B cell (primary cell): ENCODE measurements around the gene TTLL8. TPM values are rescaled to one million over a fixed set of nuclear protein-coding genes. Genes with fewer than 3 reads are reported as not detected.

ENCODE experiments used
- ATAC-seq: fragments of 200-7000 bp; cut with Tn5 transposase; one replicate; pipeline ENCODE4 v1.10.0; 2021; ENCODE audit warnings: low read depth, mild to moderate bottlenecking, moderate number of reproducible peaks, moderate library complexity
- CTCF ChIA-PET: fragments of 350-600 bp; sonication (Branson Sonifier 250); formaldehyde crosslinking; loops from one replicate; lab custom pipeline; 2021; ENCODE audit warnings: antibody characterized with exemption, inconsistent platforms; lab: Charles Lee
- POLR2A ChIA-PET: fragments of 350-600 bp; sonication (Branson Sonifier 250); formaldehyde crosslinking; loops from one replicate; lab custom pipeline; 2021; ENCODE audit warnings: antibody characterized with exemption; lab: Charles Lee
- DNase-seq: peaks from one replicate; pipeline ENCODE4 v3.0.0; 2013
- H2AFZ ChIP-seq: 2 replicates; pipeline ENCODE4 v1.6.1; 2012; ENCODE audit warnings: mild to moderate bottlenecking, low read depth, low read length; ENCODE audit not compliant: insufficient read depth, poor library complexity, severe bottlenecking
- H3K27ac ChIP-seq, 2 donors: 1 replicate in 1 of 2; 2 replicates in 1 of 2; pipeline ENCODE4 v1.5.1; 2012 to 2013; ENCODE audit warnings: low read length in 2 of 2, mild to moderate bottlenecking in 2 of 2, moderate library complexity in 1 of 2
- H3K27me3 ChIP-seq, 4 experiments: fragments of 200-600 bp in 1 of 4; sonication (generic) in 1 of 4; replicated peaks in 1 of 4; 1 replicate in 2 of 4; 2 replicates in 2 of 4; pipeline versions ENCODE4 v1.6.1 to v1.7.0; 2013 to 2016; ENCODE audit warnings: low read length in 3 of 4, mild to moderate bottlenecking in 2 of 4, mixed read lengths in 1 of 4, moderate library complexity in 1 of 4; ENCODE audit not compliant: insufficient read depth in 4 of 4, control insufficient read depth in 3 of 4; ENCODE audit errors: control extremely low read depth in 1 of 4
- H3K36me3 ChIP-seq, 2 experiments: replicated peaks in 1 of 2; 1 replicate in 1 of 2; 2 replicates in 1 of 2; pipeline versions ENCODE4 v1.6.1 to v1.7.1; 2013; ENCODE audit warnings: low read length in 1 of 2; ENCODE audit not compliant: insufficient read depth in 2 of 2, control insufficient read depth in 1 of 2; ENCODE audit errors: control extremely low read depth in 1 of 2, extremely low read depth in 1 of 2
- H3K4me1 ChIP-seq, 2 donors: fragments of 200-600 bp in 1 of 2; sonication (generic) in 1 of 2; 1 replicate in 1 of 2; 2 replicates in 1 of 2; pipeline versions ENCODE4 v1.5.1 to v1.6.1; 2013 to 2017; ENCODE audit warnings: low read length in 2 of 2; ENCODE audit not compliant: control insufficient read depth in 2 of 2, insufficient read depth in 2 of 2
- H3K4me2 ChIP-seq: replicated peaks from 2 replicates; pipeline ENCODE3; 2012; ENCODE audit warnings: mild to moderate bottlenecking, low read depth, low read length; ENCODE audit not compliant: poor library complexity, severe bottlenecking
- H3K4me3 ChIP-seq, 5 experiments: fragments of 200-600 bp in 1 of 5; sonication (generic) in 1 of 5; 1 replicate in 3 of 5; 2 replicates in 2 of 5; pipeline versions ENCODE4 v1.5.1 to v1.7.0; 2011 to 2016; ENCODE audit warnings: low read length in 4 of 5, mild to moderate bottlenecking in 4 of 5, low read depth in 2 of 5, control low read depth in 1 of 5, moderate library complexity in 1 of 5; ENCODE audit not compliant: insufficient read depth in 1 of 5; ENCODE audit errors: control extremely low read depth in 1 of 5, extremely low read depth in 1 of 5
- H3K79me2 ChIP-seq: fragments of 200-600 bp; sonication (generic); one replicate; pipeline ENCODE4 v1.6.0; 2016; ENCODE audit warnings: low read length; ENCODE audit not compliant: control insufficient read depth, insufficient read depth
- H3K9ac ChIP-seq: fragments of 200-600 bp; sonication (generic); 2 replicates; pipeline ENCODE4 v1.6.1; 2017; ENCODE audit warnings: mild to moderate bottlenecking, low read length, moderate library complexity
- H3K9me3 ChIP-seq, 3 donors: one replicate each; pipeline versions ENCODE4 v1.6.1 to v1.7.1; 2013; ENCODE audit warnings: low read length in 2 of 3; ENCODE audit not compliant: control insufficient read depth in 2 of 3, insufficient read depth in 1 of 3; ENCODE audit errors: control extremely low read depth in 1 of 3
- H4K20me1 ChIP-seq: 2 replicates; pipeline ENCODE4 v1.6.0; 2012; ENCODE audit warnings: mild to moderate bottlenecking, low read length; ENCODE audit not compliant: insufficient read depth, control insufficient read depth, poor library complexity, severe bottlenecking
- H3K27ac Mint-ChIP-seq: one replicate; pipeline ENCODE4 v1.8.0; 2021; ENCODE audit warnings: mixed read lengths
- H3K27me3 Mint-ChIP-seq: one replicate; pipeline ENCODE4 v1.8.0; 2021; ENCODE audit warnings: mixed read lengths
- H3K4me1 Mint-ChIP-seq: one replicate; pipeline ENCODE4 v1.8.0; 2021; ENCODE audit warnings: mixed read lengths
- H3K4me3 Mint-ChIP-seq: one replicate; pipeline ENCODE4 v1.8.0; 2021; ENCODE audit warnings: mixed read lengths
- H3K9me3 Mint-ChIP-seq: one replicate; pipeline ENCODE4 v1.8.0; 2022; ENCODE audit warnings: mixed read lengths; ENCODE audit not compliant: insufficient read depth
- EZH2 ChIP-seq: IDR thresholded peaks from 2 replicates; pipeline ENCODE4 v1.6.1; 2012; ENCODE audit warnings: borderline replicate concordance, low read depth, mild to moderate bottlenecking, moderate library complexity, low read length; ENCODE audit not compliant: insufficient read depth, poor library complexity, severe bottlenecking
- WGBS: methylation state at CpG from one replicate; pipeline ENCODE4 v1.1.5; 2013; ENCODE audit warnings: missing lambda C conversion rate; ENCODE audit not compliant: insufficient coverage; 5-methylcytosine and 5-hydroxymethylcytosine counted together
- intact Hi-C: fragments of 100-400 bp; cut with micrococcal nuclease; formaldehyde crosslinking; loops from one replicate; pipeline ENCODE4 v1.10.0; 2022
- polyA plus RNA-seq: library from polyadenylated mRNA; depleted of rRNA; stranded (reverse); fragments of >200 nt; gene quantifications from 2 replicates; pipeline ENCODE4 v1.2.3, GENCODE V29; 2012
- total RNA-seq, 2 donors: library from RNA; stranded (reverse); fragments of 120-200 nt in 1 of 2; gene quantifications; 1 replicate in 1 of 2; 2 replicates in 1 of 2; pipeline versions ENCODE4 v1.2.3 to v1.2.4, GENCODE V29; 2013 to 2022
- TF ChIP-seq, protein P1 (sequence below): fragments of 200-600 bp; IDR thresholded peaks from one replicate; pipeline ENCODE4 v1.8.0; 2022; ENCODE audit warnings: antibody characterized with exemption, mild to moderate bottlenecking

Gene TTLL8
- total and polyA plus RNA-seq, 2 donors (not counting 1 experiment from before 2014, with no cell fraction given) = not detected

DNA sequence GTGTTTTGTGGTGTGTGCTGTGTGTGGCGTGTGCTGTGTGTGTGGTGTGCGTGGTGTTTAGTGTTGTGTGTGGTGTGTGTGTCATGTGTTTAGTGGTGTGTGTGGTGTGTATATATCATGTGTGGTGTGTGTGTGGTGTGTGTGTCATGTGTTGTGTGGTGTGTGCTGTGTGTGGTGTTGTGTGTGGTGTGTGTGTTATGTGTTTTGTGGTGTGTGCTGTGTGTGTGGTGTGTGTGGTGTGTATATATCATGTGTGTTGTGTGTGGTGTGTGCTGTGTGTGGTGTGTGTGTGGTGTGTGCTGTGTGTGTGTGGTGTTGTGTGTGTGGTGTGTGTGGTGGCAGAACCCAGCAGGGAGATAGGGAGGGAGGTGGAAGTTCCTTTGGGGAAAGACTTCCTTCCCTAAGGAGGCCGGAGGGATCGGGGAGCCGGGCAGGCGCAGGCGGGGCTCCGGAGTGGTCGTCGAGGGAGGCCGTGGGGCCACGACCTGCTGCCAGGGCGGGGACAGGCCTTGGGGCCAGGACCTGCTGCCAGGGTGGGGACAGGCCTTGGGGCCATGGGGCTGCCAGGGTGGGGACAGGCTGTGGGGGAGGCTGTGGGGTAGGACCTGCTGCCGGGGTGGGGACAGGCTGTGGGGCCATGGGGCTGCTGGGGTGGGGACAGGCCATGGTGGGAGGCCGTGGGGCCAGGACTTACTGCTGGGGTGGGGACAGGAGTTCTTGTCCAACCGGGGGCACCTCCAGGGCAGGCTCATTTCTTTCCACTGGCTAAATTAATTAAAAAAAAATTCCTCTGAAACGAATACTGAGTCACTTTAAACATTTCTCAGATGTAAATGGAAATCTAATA lies 82.3 kb downstream of the TTLL8 start:
- Histone ChIP-seq H3K4me1 (peaks cover 28 to 42% of the 10 kb centered on the region in 2 donors), H3K27ac (peak overlapping the region; percentile 41 to 45), H3K4me2 (peak overlapping the region; percentile 59), H3K36me3 (no peaks in the 10 kb centered on the region), H2AFZ (no peak overlapping the region), H3K9me3 (peaks cover 4 to 7% (median 5%) of the 10 kb centered on the region in 3 donors), H3K9ac (no peak overlapping the region), H3K4me3 (no peak overlapping the region), H3K79me2 (peaks cover 6% of the 10 kb centered on the region), H3K27me3 (no peaks in the 10 kb centered on the region), H4K20me1 (no peaks in the 10 kb centered on the region)
- Mint-ChIP-seq H3K4me1 (peaks cover 24% of the 10 kb centered on the region), H3K9me3 (peaks cover 8% of the 10 kb centered on the region), H3K4me3 (peak overlapping the region; percentile 4), H3K27ac (peak overlapping the region; percentile 79), H3K27me3 (peaks cover 3% of the 10 kb centered on the region)
- ATAC-seq (peak; percentile 16), DNase-seq (peak; percentile 40)
- intact Hi-C loops = loop anchor here (2.0 kb wide), 1 partner anchor 15 kb away; the partner anchor contains the start of gene PIM3
- 46% methylated on average over 14 of the region's 17 CpGs for WGBS
- ChIA-PET CTCF (interaction anchor here (1.1 kb wide), 2 partner anchors 14 to 55 kb away, joined by 3 to 4 read pairs; no protein-coding TSS in a partner anchor), POLR2A (interaction anchor here (1.8 to 2.1 kb wide), 2 partner anchors 8 to 13 kb away, joined by 6 to 11 read pairs; no protein-coding TSS in a partner anchor)
- TF ChIP-seq, protein P1, sequence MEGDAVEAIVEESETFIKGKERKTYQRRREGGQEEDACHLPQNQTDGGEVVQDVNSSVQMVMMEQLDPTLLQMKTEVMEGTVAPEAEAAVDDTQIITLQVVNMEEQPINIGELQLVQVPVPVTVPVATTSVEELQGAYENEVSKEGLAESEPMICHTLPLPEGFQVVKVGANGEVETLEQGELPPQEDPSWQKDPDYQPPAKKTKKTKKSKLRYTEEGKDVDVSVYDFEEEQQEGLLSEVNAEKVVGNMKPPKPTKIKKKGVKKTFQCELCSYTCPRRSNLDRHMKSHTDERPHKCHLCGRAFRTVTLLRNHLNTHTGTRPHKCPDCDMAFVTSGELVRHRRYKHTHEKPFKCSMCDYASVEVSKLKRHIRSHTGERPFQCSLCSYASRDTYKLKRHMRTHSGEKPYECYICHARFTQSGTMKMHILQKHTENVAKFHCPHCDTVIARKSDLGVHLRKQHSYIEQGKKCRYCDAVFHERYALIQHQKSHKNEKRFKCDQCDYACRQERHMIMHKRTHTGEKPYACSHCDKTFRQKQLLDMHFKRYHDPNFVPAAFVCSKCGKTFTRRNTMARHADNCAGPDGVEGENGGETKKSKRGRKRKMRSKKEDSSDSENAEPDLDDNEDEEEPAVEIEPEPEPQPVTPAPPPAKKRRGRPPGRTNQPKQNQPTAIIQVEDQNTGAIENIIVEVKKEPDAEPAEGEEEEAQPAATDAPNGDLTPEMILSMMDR = no peak
- no peak for TF ChIP-seq EZH2
